IMR-90 (cell line): ENCODE measurements around the gene C16orf82. TPM values are rescaled to one million over a fixed set of nuclear protein-coding genes. Genes with fewer than 3 reads are reported as not detected.

ENCODE experiments used
- MXI1 ChIP-seq: IDR thresholded peaks from 2 replicates; pipeline ENCODE4 v1.6.1; 2012; ENCODE audit warnings: low read depth, mild to moderate bottlenecking, low read length, moderate library complexity, borderline replicate concordance
- NFE2L2 ChIP-seq: fragments of 150-350 bp; IDR thresholded peaks from 2 replicates; pipeline ENCODE4 v1.6.1; 2016; ENCODE audit warnings: low read depth, mild to moderate bottlenecking, low read length
- polyA plus RNA-seq, 3 experiments: library from polyadenylated mRNA; depleted of rRNA; stranded (reverse); fragments of >200 nt; gene quantifications; 2 replicates each; pipeline ENCODE4 v1.2.3, GENCODE V29; 2012; ENCODE audit warnings: low replicate concordance in 1 of 3
- total RNA-seq: library from RNA; depleted of rRNA; stranded (reverse); fragments of >200 nt; gene quantifications from 2 replicates; pipeline ENCODE4 v1.2.3, GENCODE V29; 2012

C16orf82 gene
- total and polyA plus RNA-seq, 2 of the 4 experiments (the other 2 are of a cell fraction), result not detected

GRCh38 chr16:27108826-27109665, 42.3 kb downstream of the C16orf82 start (continued):
- TF ChIP-seq NFE2L2 (no peak), MXI1 (no peak)
